ENCODE data around the gene GNG4.
"Not testable (repeated sequence)": the region's sequence is repeated elsewhere in the genome, so short reads cannot be mapped to it uniquely, and the experiment has no call there.

GNG4 gene

DNA sequence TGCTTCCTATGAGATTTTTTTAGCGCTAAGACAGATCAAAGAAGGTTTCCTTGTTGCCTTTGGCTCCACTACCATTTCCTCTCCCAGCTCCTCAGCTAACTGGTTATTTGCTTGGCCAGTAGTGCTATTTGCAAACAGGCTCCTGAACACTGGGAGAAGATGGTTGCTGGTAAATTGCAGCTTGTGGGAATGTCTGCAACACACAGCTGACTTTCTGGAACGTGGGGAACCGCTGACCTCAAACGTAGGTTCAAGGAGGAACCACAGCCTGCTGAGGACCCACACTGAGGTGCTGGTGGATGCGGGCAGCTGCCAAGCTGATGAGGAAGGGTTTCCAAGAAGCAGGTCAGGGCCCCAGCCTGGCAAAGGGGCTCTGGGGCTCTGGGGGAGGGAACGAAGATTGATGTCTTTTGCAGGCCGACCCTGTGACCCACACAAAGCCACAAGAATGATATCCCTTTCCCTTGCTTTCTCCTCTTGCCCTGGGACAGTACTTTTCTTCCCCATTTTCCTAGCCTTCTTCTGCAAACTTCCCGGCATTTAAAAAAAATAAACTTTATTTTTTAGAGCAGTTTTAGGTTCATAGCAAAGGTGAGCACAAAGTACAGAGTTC, 24.8 kb downstream of the GNG4 start:
- no peak for DNase-seq

DNA sequence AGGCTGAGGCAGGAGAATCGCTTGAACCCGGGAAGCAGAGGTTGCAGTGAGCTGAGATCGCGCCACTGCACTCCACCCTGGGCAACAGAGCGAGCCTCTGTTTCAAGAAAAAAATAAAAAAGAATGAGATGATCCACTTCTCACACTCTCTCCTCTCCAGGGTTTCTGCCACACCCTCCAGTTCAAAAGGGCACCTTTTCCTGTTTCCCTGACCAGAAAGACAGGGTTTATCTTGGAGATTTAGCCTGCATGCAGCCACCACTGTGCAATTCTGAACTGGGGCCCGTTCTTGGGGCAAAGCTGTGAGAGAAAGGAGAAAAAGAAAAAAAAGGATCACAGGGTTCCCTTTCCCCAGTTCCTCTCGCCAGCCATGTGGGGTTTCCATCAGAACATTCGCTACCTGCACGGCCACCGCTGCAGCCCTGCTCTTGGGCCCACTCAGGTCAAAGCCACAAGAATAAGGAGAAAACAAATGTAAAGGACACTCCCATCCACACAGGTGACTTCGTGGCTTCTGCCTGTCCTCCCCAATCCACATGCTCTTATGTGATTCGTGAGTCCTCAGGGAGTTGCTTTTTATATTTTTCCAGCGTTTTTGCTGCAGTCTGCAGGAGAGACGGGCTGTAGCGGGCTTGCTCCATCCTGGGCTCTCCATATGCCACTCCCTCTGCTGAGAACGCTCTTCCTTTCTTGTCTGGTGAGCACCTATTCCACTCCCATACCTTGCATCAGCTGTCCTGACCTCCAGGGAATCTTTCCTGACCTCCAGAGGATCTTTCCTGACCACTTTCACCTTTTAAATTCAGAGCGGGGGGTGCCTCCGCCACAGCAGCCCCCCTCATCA, 26.4 kb downstream of the GNG4 start:
- DNase-seq: no peak

DNA sequence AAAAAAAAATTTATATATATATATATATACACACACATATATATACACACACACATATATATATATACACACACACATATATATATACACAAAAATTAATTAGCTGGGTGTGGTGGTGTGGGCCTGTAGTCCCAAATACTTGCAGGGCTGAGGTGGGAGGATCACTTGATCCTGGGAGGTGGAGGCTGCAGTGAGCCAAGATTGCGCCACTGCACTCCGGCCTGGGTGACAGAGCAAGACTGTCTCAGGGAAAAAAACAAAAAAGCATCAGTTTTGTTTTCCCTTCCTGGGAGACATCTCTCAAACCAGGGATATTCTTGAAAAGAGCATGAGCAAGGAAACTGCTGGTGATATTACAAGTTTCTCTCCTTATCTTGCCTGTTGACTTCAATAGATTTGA, 30.4 kb downstream of the GNG4 start:
- DNase-seq: not testable (repeated sequence)

DNA sequence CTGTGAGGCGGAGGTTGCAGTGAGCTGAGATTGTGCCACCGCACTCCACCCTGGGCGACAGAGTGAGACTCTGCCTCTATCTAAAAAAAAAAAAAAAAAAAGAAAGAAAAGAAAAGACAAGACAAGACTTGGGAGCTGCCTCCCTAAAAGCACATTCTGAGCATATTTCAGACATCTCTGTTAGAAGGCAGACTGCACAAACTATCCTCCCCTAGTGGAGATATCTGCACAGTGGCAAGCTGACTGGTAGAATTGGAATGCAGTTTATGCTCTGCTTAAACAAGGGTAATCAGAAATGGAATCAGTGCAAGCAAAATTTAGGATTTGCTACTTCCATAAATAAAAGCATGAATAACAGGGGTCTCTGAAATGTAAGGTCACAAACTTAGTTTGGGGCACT, 31.8 kb downstream of the GNG4 start:
- no peak for DNase-seq

DNA sequence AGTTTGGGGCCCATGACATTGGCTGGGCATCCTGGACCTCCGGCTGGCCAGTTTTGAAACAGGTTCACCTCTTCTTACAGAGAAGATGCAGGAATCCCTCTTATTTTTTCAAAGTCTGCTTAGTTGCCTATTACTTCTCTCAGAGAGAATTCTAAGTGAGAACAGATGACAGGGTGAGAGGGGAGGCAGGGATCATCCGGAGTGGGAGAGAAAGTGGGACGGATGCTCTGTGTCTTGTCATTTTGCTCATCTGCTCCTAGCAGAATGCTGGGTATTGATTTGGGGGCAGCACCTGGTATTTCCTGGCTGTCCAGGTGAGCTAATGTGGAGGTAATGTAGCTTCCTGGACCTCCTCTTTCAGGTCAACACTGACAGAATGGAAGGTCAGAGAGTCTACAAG, 32.4 kb downstream of the GNG4 start:
- DNase-seq: no peak

DNA sequence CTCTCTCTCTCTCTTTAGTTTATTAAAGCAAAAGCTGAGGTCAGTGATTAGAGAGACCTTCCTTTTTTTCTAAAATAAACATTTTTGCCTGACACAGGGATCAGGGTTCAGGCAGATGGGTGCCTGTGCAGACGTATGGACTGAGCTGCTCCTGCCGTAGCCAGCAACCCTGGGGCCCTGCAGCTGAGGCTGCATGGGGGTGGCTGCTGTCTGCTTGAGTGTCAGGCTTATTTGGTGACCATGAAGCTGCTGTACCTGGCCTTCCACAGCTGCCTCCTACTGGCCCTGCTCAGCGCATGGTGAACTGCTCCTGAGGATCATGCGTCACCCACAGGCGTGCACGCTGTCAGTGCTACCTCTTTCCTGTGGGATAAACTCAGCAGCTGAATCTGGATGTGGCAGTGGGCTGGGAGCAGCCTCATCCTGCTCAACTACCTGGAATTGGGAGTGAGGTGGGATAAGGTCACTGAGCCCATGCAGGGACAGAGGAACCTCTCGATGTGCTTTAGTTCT, 35.1 kb downstream of the GNG4 start:
- no peak for DNase-seq

DNA sequence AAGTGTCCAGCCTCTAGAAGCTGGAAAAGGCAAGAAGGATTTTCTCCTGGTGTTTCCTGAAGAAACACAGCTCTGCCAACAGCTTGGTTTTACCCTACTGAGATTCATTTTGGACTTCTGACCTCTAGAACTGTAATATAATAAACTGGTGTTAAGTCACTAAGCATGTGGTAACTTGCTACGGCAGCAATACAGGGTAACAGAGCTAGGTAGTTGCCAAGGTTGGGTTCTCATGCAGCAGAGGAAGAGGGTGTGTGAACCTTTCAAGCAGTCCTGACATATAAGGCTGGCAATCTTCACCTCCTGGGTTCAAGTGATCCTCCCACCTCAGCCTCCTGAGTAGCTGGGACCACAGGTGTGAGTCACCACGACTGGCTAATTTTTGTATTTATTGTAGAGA, 36.0 kb downstream of the GNG4 start:
- DNase-seq: no peak

DNA sequence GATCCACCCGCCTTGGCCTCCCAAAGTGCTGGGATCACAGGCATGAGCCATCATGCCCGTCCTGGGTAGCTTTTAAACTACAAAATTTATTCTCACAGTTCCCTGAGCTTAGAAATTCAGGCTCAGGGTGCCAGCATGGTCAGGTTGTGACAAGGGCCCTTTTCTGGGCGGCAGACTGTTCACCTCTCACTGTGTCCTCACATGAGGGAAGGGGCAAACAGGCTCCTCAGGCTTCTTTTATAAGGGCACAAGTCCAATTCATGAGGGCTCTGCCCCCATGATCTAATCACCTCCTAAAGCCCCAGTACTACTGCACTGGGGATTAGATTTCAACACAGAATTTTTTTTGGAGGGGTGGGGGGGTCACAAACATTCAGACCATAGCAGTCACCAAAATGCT, 36.8 kb downstream of the GNG4 start:
- DNase-seq: no peak

DNA sequence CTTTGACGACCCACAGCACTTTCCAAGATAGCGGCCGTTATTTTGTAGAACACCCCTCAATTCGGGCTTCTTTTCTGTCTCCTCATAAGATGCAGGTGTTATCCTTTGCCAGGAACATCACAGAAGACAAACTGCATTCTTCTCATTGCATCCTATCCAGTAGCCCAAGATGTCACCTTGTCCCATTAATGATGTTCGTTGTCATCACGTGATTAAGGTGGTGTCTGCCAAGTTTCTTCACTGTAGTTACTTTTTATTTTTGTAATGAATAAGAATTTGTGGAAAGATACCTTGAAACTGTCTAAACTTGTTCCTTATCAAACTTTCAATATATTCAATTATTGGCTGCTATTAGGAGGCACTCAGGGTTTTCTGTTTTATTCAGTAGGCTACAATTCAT, 39.4 kb downstream of the GNG4 start:
- no peak for DNase-seq

DNA sequence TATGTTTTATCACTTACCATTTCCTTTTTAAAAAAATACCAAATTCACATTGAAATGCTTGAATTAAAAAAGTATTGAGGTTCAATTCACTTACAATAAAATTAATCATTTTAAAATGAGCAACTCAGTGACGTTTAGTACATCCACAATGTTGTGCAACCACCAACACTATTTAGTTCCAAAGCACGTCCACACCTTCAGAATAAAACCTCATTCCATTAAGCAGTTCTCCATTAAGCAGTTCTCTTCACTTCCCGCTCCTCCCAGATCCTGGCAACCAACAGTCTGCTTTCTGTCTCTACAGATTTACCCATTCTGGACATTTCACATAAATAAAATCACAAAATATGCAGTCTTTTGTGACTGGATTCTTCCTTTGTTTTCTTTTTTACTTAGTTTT, 41.3 kb downstream of the GNG4 start:
- no peak for DNase-seq

DNA sequence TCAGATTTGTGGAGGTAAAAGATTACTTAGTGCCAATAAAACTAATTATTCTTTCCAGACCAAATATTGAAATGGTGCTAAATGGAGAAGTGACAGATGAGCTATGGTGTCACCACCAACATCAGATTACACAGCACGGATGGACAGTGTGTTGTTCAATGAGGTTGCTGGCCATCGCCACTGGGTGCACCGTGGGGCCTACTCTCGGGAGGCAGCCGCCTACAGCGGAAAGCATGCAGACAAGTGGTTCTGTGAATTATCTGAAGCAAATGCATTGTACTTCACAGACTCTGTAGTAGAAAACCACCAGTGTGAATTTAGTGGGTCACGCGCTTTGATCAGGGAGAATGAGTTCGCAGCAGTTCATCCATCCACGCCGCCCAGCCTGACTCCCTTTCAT, 42.3 kb downstream of the GNG4 start:
- no peak for DNase-seq

DNA sequence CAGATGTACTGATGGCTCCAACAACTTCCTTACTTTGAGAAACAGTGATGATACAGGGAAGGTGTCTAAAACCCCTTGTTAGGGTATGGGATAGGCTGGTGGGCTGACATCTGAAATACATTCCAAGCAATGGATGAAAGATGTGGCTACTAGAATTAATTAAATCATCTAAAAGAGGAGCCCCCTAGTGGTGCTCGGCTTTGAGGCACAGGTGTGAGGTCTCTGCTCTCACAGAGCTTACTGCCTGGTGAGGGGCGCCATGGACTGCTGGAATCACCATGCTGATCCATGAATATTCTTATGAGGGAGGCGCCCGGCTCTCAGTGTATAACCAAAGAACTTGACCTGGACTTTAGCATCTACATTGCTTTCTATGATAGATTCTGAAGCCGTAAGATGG, 48.5 kb downstream of the GNG4 start:
- peak; percentile 14 for DNase-seq

DNA sequence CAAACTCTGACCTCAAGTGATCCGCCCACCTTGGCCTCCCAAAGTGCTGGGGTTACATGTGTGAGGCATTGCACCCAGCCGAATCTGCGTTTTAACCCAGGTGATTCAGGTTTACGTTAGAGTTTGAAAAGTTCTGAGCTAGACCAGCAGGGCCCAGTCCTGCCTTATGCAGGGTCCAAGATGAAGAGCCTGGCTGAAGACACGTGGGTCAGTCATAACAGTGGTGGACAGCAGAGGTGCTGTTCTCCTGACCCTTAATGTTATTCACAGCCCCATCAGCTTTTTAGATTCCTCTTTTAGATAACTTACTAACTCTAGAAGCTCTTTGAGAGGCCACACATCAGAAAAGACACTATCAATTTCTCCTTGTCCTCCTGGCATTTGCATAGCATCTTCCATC, 50.0 kb downstream of the GNG4 start:
- no peak for DNase-seq

DNA sequence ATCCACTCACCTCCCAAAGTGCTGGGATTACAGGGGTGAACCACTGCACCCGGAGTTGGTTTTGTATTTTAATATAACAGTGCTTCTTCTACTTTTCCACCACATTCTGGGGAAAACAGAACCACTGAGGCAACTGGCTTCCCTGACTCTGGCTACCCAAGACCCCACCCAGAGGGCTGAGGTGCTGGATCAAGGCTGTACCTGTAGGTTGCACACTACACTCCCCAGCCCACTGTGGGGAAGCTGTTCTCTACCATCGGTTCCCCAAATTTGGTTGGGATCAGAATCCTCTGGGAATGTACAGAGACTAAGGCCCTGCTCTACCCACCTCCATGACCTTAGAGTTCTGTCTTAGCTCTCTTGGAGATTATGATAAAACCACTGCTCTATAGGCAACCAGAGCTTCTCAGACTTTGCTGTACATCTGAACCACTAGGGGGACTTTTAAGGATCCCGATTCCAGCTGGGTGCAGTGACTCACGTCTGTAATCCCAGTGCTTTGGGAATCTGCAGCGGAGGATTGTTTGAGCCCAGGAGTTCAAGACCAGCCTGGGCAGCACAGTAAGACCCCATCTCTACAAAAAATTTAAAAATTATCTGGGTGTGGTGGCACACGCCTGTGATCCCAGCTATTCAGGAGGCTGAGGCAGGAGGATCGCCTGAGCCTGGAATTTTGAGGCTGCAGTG, 51.6 kb downstream of the GNG4 start:
- DNase-seq: no peak

DNA sequence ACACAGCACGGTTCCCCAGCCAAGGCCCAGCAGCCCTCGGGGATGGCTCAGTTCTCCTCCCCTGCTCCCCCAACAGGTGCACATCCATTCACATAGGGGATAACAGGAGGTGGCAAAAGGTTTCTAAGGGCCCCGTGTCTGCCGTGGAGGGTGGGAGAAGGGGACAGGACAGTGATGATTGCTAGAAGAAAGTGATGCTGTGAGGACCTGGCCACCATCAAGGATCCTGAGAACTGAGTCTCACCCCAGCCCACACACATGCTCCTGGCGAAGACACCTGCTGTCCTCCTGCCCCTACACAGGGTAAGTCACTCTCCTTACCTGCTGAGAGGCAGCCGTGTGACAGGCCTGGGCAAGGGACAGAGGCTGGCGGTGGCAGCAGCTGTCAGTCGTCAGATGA, 54.5 kb downstream of the GNG4 start:
- DNase-seq: no peak

DNA sequence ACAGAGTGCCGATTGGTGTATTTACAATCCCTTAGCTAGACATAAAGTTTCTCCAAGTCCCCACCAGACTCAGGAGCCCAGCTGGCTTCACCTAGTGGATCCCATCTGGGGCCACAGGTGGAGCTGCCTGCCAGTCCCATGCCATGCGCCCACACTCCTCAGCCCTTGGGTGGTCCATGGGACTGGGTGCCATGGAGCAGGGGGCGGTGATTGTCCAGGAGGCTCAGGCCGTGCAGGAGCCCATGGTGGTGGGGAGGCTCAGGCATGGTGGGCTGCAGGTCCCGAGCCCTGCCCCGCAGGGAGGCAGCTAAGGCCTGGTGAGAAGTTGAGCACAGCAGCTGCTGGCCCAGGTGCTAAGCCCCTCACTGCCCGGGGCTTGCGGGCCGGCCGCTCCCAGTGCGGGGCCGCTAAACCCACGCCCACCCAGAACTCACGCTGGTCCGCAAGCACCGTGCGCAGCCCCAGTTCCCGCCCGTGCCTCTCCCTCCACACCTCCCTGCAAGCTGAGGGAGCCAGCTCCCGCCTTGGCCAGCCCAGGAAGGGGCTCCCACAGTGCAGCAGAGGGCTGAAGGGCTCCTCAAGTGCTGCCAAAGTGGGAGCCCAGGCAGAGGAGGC, 55.2 kb downstream of the GNG4 start:
- DNase-seq: not testable (repeated sequence)

DNA sequence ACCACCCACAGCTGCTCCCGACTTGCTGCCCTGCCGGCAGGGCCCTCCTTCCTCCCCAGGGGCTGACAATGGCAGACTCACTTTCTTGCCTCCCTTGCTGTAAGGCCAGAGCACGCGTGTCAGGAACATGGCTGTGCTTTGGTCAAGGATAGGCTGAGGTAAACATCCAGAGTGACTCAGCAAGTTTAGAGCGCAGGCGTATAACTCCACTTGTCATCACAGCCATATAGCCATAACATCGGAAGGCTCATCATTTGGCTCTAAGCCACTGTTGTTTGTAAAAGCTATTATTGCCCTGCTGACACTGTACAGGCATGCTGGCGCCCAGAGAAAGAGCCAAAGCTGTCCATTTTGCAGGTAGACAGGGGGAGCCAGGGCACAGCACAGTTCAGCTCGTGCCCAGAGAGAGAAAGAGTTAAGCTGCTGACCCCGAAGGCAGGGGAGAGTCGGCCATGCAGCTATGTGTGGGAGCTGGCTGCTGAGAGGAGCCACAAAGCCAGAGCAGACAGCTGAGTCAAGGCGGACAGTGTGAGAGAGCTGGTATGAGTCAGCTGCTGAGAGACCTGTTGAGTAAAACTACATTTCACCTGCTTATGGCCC, 60.6 kb downstream of the GNG4 start:
- DNase-seq: no peak

DNA sequence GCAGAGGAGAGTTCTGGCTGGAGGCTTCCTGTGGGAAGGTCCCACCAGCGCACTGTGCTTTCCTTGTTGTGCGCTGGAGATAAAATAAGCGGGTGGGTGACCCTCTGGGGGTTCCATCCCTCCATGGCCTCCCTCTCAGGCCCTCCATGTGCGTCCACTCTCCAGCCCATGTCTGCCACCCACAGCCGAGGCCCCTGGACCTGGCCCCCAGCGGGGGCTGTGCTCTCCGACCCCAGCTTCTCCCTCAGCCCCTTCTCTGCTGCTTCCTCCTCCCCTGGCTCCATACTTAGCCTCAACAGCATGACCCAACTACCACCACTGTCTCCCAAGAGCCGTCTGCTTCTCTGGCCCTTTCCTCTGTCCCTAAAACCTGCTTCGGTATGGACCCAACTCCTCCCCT, 61.4 kb downstream of the GNG4 start:
- no peak for DNase-seq

DNA sequence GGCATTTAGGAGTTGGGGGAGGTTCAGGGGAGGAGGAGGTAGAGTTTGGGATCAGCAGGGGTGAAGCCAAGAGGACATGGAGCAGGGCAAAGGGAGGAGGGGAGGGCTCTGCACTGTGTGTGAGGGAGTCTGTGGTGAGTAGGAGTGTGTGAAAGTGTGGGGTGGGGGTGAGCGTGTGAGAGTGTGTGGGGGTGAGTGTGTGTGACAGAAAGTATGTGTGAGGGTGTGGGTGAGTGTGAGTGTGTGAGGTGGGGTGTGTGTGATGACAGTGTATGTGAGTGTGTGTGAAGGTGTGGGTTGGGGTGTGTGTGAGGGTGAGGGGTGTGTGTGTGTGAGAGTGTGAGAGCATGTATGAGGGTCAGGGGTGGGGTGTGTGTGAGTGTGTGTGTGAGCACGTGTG, 62.6 kb downstream of the GNG4 start:
- DNase-seq: no peak

DNA sequence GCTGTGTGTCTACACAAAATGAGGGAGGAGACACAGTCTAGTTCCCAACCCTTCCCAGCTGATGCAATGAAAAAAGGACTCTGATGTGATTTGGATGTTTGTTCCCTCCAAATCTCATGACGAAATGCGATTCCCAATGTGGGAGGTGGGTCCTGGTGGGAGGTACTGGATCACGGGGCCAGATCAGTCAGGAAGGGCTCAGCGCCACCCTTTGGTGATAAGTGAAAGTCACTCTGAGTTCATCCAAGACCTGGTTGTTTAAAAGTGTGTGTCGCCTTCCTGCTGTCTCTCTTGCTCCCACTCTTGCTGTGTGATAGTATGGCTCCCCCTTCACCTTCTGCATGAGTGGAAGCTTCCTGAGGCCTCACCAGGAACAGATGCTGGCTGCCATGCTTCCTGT, 63.2 kb downstream of the GNG4 start:
- no peak for DNase-seq

DNA sequence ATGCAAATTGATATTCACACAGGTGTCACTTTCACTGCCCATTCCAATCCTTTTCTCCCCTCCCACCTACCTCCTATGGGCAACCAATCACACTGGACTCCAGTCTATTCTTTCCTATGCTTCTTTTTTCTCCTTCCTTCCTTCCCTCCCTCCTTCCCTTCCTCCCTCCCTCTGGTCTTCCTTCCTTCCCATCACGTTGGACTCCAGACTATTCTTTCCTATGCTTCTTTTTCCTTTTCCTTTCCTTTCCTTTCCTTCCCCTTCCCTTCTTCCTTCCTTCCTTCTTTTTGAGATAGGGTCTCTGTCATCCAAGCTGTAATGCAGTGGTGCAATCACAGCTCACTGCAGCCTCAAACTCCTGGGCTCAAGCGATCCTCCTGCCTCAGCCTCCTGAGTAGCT, 64.6 kb downstream of the GNG4 start:
- no peak for DNase-seq

DNA sequence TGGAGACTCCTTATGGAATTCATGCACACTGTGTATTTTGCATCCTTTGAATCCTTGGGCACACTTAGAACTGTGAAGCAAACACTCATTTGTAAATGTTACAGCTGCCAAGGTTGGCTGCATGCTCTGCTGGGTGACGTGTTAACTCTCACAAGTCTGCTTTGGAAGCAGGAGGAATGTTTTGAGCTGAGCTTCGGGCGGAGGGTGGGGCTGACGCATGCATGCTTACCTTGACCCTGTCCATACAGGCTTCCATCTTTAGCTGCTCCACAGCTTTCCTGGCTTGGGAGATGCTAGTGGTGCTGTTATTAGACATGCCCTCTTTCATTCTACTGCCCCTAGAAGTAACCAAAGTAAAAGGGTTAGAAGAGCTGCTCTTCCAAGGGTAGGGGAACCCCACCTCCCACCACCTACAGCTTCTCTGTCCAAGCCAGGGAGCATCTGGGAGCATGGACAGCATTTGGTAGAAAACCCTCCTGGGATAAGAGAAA, 66.0 kb downstream of the GNG4 start:
- DNase-seq: no peak

DNA sequence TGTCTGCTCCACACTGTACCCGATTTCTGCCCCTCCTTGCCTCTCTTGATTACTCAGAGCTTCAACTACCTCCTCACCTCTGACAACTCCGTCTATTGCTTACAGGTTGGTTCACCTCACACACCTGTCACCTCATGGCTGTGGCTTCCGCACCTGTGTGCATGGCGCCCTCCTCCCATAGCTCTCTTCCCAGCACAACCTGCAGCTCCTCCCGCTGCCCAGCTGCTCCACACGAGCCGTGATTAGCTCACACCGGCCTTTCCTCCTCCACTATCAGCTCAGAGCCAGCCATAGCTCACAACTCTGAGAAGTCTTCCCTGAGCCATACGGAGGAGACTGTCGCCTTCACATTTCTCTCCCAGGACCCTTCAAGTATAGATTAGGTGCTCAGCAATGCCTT, 67.5 kb downstream of the GNG4 start:
- DNase-seq: no peak

Measured in activated CD4-positive, alpha-beta T cell treated with anti-CD3 and anti-CD28 coated beads, Interleukin-2, amount 50 U/mL, for 16 hours (primary cell).